ENCODE data around the gene SMG6. TPM values are rescaled to one million over a fixed set of nuclear protein-coding genes. Genes with fewer than 3 reads are reported as not detected.
"Not testable (repeated sequence)": the region's sequence is repeated elsewhere in the genome, so short reads cannot be mapped to it uniquely, and the experiment has no call there.

Gene SMG6
- total RNA-seq, 1 donor from 2014 or later = 28.8 TPM

DNA sequence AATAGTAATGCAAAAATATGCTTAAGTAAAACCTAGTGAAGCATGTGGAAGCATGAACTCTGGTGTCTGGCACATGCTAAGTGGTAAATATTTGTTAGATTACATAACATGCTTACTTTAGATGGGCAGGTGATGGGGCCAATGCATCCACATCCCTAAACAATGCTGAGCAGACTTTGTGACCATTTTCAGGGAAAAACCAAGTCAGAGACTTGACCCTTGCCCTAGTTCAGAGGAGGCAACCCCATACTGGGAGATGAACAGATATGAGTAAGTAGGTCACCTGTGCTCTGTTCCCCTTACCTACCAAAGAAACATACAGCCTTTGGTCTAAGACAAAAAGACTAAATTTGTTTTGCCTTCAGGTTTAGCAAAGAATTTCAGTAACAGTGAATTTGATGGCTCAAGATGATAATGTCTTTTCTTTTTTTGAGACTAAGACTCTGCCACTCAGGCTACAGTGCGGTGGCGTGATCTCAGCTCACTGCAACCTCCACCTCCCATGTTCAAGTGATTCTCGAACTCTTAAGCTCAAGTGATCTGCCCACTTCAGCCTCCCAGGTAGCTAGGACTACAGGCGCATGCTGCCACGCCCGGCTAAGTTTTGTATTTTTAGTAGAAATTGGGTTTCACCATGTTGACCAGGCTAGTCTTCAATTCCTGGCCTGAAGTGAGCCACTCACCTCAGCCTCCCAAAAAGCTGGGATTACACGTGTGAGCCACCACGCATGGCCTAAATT, 157.3 kb downstream of the SMG6 start:
- Histone ChIP-seq H3K27me3 (no peaks in the 10 kb centered on the region), H3K4me3 (no peak overlapping the region), H3K27ac (peak overlapping the region; percentile 71), H3K4me1 (peaks cover 5% of the 10 kb centered on the region), H3K36me3 (peaks cover 7% of the 10 kb centered on the region), H3K9me3 (no peaks in the 10 kb centered on the region)
- DNase-seq (peak; percentile 68), ATAC-seq (peak; percentile 91)
- intact Hi-C loops (cut with DNase I) = no loop called here
- TF ChIP-seq, protein P1, sequence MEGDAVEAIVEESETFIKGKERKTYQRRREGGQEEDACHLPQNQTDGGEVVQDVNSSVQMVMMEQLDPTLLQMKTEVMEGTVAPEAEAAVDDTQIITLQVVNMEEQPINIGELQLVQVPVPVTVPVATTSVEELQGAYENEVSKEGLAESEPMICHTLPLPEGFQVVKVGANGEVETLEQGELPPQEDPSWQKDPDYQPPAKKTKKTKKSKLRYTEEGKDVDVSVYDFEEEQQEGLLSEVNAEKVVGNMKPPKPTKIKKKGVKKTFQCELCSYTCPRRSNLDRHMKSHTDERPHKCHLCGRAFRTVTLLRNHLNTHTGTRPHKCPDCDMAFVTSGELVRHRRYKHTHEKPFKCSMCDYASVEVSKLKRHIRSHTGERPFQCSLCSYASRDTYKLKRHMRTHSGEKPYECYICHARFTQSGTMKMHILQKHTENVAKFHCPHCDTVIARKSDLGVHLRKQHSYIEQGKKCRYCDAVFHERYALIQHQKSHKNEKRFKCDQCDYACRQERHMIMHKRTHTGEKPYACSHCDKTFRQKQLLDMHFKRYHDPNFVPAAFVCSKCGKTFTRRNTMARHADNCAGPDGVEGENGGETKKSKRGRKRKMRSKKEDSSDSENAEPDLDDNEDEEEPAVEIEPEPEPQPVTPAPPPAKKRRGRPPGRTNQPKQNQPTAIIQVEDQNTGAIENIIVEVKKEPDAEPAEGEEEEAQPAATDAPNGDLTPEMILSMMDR (IDR thresholded peaks at IDR 0.05) = no peak

GRCh38 chr17:2144701-2145100, 158.9 kb downstream of the SMG6 start:
- no peak for ATAC-seq
- Histone ChIP-seq H3K36me3 (peaks cover 7% of the 10 kb centered on the region), H3K4me1 (peaks cover 5% of the 10 kb centered on the region), H3K9me3 (no peaks in the 10 kb centered on the region), H3K27ac (no peak overlapping the region), H3K27me3 (no peaks in the 10 kb centered on the region), H3K4me3 (no peak overlapping the region)
- intact Hi-C loops (cut with DNase I) = no loop called here
- TF ChIP-seq, protein P1 (IDR thresholded peaks at IDR 0.05) = no peak
- DNase-seq = no peak

GRCh38 chr17:2143332-2143731, 160.3 kb downstream of the SMG6 start:
- TF ChIP-seq, protein P1 (IDR thresholded peaks at IDR 0.05) = no peak
- Histone ChIP-seq H3K27ac (no peak overlapping the region), H3K9me3 (no peaks in the 10 kb centered on the region), H3K27me3 (no peaks in the 10 kb centered on the region), H3K4me3 (no peak overlapping the region), H3K4me1 (peaks cover 14% of the 10 kb centered on the region), H3K36me3 (peaks cover 1% of the 10 kb centered on the region)
- no peak for DNase-seq
- no peak for ATAC-seq
- intact Hi-C loops (cut with DNase I) = no loop called here

GRCh38 chr17:2142682-2143081, 160.9 kb downstream of the SMG6 start:
- DNase-seq; H3K4me3 ChIP-seq; ATAC-seq; H3K9me3 ChIP-seq; intact Hi-C loops (cut with DNase I); H3K36me3 ChIP-seq; H3K27ac ChIP-seq; H3K27me3 ChIP-seq: not testable (repeated sequence)
- H3K4me1 ChIP-seq = peaks cover 20% of the 10 kb centered on the region

DNA sequence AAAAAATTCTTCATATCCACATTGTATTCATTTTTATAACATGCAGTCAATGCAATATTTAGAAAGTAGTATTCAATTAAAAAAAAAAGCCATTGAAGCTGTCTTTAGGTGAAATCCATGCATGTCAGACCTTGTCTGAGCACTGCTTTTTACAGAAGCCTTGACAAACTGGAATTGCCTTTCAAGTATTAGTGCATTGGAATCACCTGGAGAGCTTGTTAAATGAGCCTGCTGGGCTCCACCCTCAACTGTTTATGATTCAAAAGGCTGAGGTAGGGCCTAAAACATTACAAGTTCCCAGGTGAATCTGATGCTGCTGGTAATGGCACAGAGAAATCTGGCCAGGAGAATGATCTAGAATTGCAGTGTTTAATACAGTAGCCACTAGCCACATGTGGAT, 162.9 kb downstream of the SMG6 start:
- Histone ChIP-seq H3K4me1 (peaks cover 24% of the 10 kb centered on the region), H3K27me3 (no peaks in the 10 kb centered on the region), H3K9me3 (no peaks in the 10 kb centered on the region), H3K36me3 (no peaks in the 10 kb centered on the region), H3K4me3 (no peak overlapping the region), H3K27ac (no peak overlapping the region)
- intact Hi-C loops (cut with DNase I) = no loop called here
- ATAC-seq = no peak
- no peak for DNase-seq
- TF ChIP-seq, protein P1 (IDR thresholded peaks at IDR 0.05) = no peak

- DNase-seq (no peak), ATAC-seq (peak; percentile 54)
- Histone ChIP-seq H3K27me3 (no peaks in the 10 kb centered on the region), H3K4me3 (no peak overlapping the region), H3K36me3 (no peaks in the 10 kb centered on the region), H3K9me3 (no peaks in the 10 kb centered on the region), H3K4me1 (peaks cover 24% of the 10 kb centered on the region), H3K27ac (peak overlapping the region; percentile 49)
- intact Hi-C loops (cut with DNase I) = no loop called here
- TF ChIP-seq, protein P1 (IDR thresholded peaks at IDR 0.05) = no peak
These were observed 164.8 kb downstream of the SMG6 start for GRCh38 chr17:2138761-2139160.
